GM23338 (cell line): ENCODE data around the gene AGAP1. TPM values are rescaled to one million over a fixed set of nuclear protein-coding genes. Genes with fewer than 3 reads are reported as not detected.
A peak's percentile ranks its signal among the peaks of the same experiment; 100 is the strongest.

Experiments
- ATAC-seq: fragments of 200-7000 bp; cut with Tn5 transposase; 3 replicates; pipeline ENCODE4 v1.9.1; 2020
- DNase-seq: peaks from one replicate; pipeline ENCODE4 v3.0.0-alpha.2; 2015; ENCODE audit warnings: low spot score
- H2AFZ ChIP-seq: fragments of 200-600 bp; sonication (generic); 2 replicates; pipeline ENCODE4 v1.8.0; 2016; ENCODE audit warnings: antibody characterized with exemption, mild to moderate bottlenecking, moderate library complexity
- H3F3A ChIP-seq: fragments of 200-600 bp; sonication (generic); replicated peaks from 2 replicates; pipeline ENCODE4 v1.8.0; 2017; ENCODE audit warnings: antibody characterized with exemption, mixed run types, low read depth
- H3K27ac ChIP-seq: fragments of 200-600 bp; sonication (generic); 2 replicates; pipeline ENCODE4 v1.6.1; 2016; ENCODE audit warnings: low read depth
- H3K27me3 ChIP-seq: fragments of 200-600 bp; sonication (generic); 2 replicates; pipeline ENCODE4 v1.8.0; 2016; ENCODE audit warnings: mild to moderate bottlenecking, mixed run types, moderate library complexity; ENCODE audit not compliant: insufficient read depth
- H3K36me3 ChIP-seq: fragments of 200-600 bp; sonication (generic); 2 replicates; pipeline ENCODE4 v1.8.0; 2016; ENCODE audit warnings: mild to moderate bottlenecking; ENCODE audit not compliant: insufficient read depth
- H3K4me1 ChIP-seq: fragments of 200-600 bp; sonication (generic); 2 replicates; pipeline ENCODE4 v1.8.0; 2016; ENCODE audit warnings: mild to moderate bottlenecking, moderate library complexity; ENCODE audit not compliant: insufficient read depth
- H3K4me2 ChIP-seq: fragments of 200-600 bp; sonication (generic); 2 replicates; pipeline ENCODE4 v1.7.1; 2017; ENCODE audit warnings: mixed run types
- H3K4me3 ChIP-seq: fragments of 200-600 bp; sonication (generic); 2 replicates; pipeline ENCODE4 v1.6.1; 2016; ENCODE audit warnings: mixed run types
- H3K79me2 ChIP-seq: fragments of 200-600 bp; sonication (generic); replicated peaks from 2 replicates; pipeline ENCODE4 v1.8.0; 2017; ENCODE audit warnings: mild to moderate bottlenecking; ENCODE audit not compliant: insufficient read depth
- H3K9me2 ChIP-seq: fragments of 200-600 bp; sonication (generic); 2 replicates; pipeline ENCODE4 v1.8.0; 2017; ENCODE audit not compliant: insufficient read depth
- H4K20me1 ChIP-seq: fragments of 200-600 bp; sonication (generic); replicated peaks from 2 replicates; pipeline ENCODE4 v1.8.0; 2017; ENCODE audit warnings: mild to moderate bottlenecking; ENCODE audit not compliant: insufficient read depth
- H3K27ac Mint-ChIP-seq: 2 replicates; pipeline ENCODE4 v1.8.0; 2020; ENCODE audit warnings: inconsistent platforms, mild to moderate bottlenecking, moderate library complexity, mixed read lengths
- H3K27me3 Mint-ChIP-seq: 3 replicates; pipeline ENCODE4 v1.8.0; 2022; ENCODE audit warnings: low read depth, mild to moderate bottlenecking, moderate library complexity, mixed read lengths, inconsistent platforms; ENCODE audit not compliant: insufficient read depth, poor library complexity
- H3K36me3 Mint-ChIP-seq: 3 replicates; pipeline ENCODE4 v1.8.0; 2021; ENCODE audit warnings: low read depth, mild to moderate bottlenecking, inconsistent platforms, moderate library complexity, mixed read lengths
- H3K4me1 Mint-ChIP-seq: 3 replicates; pipeline ENCODE4 v1.8.0; 2020; ENCODE audit warnings: mild to moderate bottlenecking, inconsistent platforms, mixed read lengths
- H3K4me3 Mint-ChIP-seq: 3 replicates; pipeline ENCODE4 v1.8.0; 2021; ENCODE audit warnings: moderate library complexity, mild to moderate bottlenecking, inconsistent platforms, mixed read lengths
- H3K9me3 Mint-ChIP-seq: 3 replicates; pipeline ENCODE4 v1.8.0; 2020; ENCODE audit warnings: moderate library complexity, mild to moderate bottlenecking, inconsistent platforms, mixed read lengths
- CREB1 ChIP-seq: fragments of 250-450 bp; sonication (Bioruptor Pico); IDR thresholded peaks from 2 replicates; pipeline ENCODE4 v1.5.0; 2020; ENCODE audit warnings: low read depth, mild to moderate bottlenecking, moderate library complexity
- EZH2 ChIP-seq: fragments of 200-600 bp; sonication (generic); IDR thresholded peaks from one replicate; pipeline ENCODE4 v1.8.0; 2017; ENCODE audit warnings: antibody characterized with exemption, mild to moderate bottlenecking, low read depth; ENCODE audit not compliant: unreplicated experiment
- EZH2phosphoT487 ChIP-seq: fragments of 200-600 bp; sonication (generic); IDR thresholded peaks from one replicate; pipeline ENCODE4 v1.8.1; 2018; ENCODE audit warnings: antibody characterized with exemption; ENCODE audit not compliant: unreplicated experiment
- JUNB ChIP-seq: IDR thresholded peaks from one replicate; pipeline ENCODE4 v1.6.1; 2016; ENCODE audit warnings: antibody characterized with exemption; ENCODE audit not compliant: unreplicated experiment
- NANOG ChIP-seq: IDR thresholded peaks from 2 replicates; pipeline ENCODE4 v1.6.1; 2016; ENCODE audit warnings: antibody characterized with exemption, borderline replicate concordance
- ZNF114 ChIP-seq: fragments of 250-450 bp; sonication (Bioruptor Pico); IDR thresholded peaks from 2 replicates; pipeline ENCODE4 v1.5.0; 2020; ENCODE audit warnings: mild to moderate bottlenecking, moderate library complexity
- ZNF331 ChIP-seq: fragments of 250-450 bp; sonication (Bioruptor Pico); IDR thresholded peaks from 2 replicates; pipeline ENCODE4 v1.5.0; 2020; ENCODE audit warnings: low read depth, mild to moderate bottlenecking, moderate library complexity
- ZNF462 ChIP-seq: fragments of 250-450 bp; sonication (Bioruptor Pico); IDR thresholded peaks from 2 replicates; pipeline ENCODE4 v1.5.0; 2020; ENCODE audit warnings: mild to moderate bottlenecking, moderate library complexity
- polyA plus RNA-seq: library from polyadenylated mRNA; unstranded; fragments of >200 nt; fragmentation: Nextera tagmentation; extraction: Ambion mirVana; gene quantifications from 2 replicates; pipeline ENCODE4 v1.2.1, GENCODE V29; 2016
- total RNA-seq: library from RNA; depleted of rRNA; stranded (reverse); fragments of >200 nt; shearing (Covaris generic); gene quantifications from 2 replicates; pipeline ENCODE4 v1.2.3, GENCODE V29; 2014
- TF ChIP-seq, protein P1 (sequence below): IDR thresholded peaks from one replicate; pipeline ENCODE4 v1.6.1; 2018; ENCODE audit warnings: antibody characterized with exemption; ENCODE audit not compliant: unreplicated experiment
- TF ChIP-seq, protein P2 (sequence below), 2 experiments: fragments of 200-600 bp in 1 of 2; sonication (generic) in 1 of 2; conservative IDR thresholded peaks; 2 replicates each; pipeline versions ENCODE4 v1.5.1 to v1.6.1; 2016 to 2017; ENCODE audit warnings: antibody characterized with exemption in 2 of 2, low read depth in 2 of 2, mild to moderate bottlenecking in 2 of 2, moderate library complexity in 1 of 2

The AGAP1 gene
- total and polyA plus RNA-seq, 2 experiments from 2014 or later, result 13.3 to 27.9 TPM

GRCh38 chr2:236125541-236125940 lies 631.7 kb downstream of the AGAP1 start:
- Histone ChIP-seq H3K79me2 (no peaks in the 10 kb centered on the region), H3K27ac (no peak overlapping the region), H4K20me1 (no peaks in the 10 kb centered on the region), H3K4me3 (no peak overlapping the region), H3F3A (0 out of 2 replicates have a peak, but pooled peaks cover 4% of the 10 kb centered on the region), H3K9me2 (no peaks in the 10 kb centered on the region), H3K4me1 (peaks cover 2% of the 10 kb centered on the region), H3K4me2 (no peak overlapping the region), H2AFZ (no peak overlapping the region), H3K27me3 (no peaks in the 10 kb centered on the region), H3K36me3 (no peaks in the 10 kb centered on the region)
- no peak overlapping the region for H3K4me3 Mint-ChIP-seq
- H3K36me3 Mint-ChIP-seq, result peaks cover 3% of the 10 kb centered on the region; the same call in 1 of the 3 replicates
- no peaks in the 10 kb centered on the region for H3K9me3 Mint-ChIP-seq
- peaks cover 26% of the 10 kb centered on the region for H3K4me1 Mint-ChIP-seq
- no peak overlapping the region for H3K27ac Mint-ChIP-seq
- peaks cover 23% of the 10 kb centered on the region for H3K27me3 Mint-ChIP-seq
- ATAC-seq (no peak), DNase-seq (no peak)
- TF ChIP-seq EZH2phosphoT487, result no peak
- no peak for TF ChIP-seq NANOG
- no peak for TF ChIP-seq JUNB
- TF ChIP-seq, protein P1, sequence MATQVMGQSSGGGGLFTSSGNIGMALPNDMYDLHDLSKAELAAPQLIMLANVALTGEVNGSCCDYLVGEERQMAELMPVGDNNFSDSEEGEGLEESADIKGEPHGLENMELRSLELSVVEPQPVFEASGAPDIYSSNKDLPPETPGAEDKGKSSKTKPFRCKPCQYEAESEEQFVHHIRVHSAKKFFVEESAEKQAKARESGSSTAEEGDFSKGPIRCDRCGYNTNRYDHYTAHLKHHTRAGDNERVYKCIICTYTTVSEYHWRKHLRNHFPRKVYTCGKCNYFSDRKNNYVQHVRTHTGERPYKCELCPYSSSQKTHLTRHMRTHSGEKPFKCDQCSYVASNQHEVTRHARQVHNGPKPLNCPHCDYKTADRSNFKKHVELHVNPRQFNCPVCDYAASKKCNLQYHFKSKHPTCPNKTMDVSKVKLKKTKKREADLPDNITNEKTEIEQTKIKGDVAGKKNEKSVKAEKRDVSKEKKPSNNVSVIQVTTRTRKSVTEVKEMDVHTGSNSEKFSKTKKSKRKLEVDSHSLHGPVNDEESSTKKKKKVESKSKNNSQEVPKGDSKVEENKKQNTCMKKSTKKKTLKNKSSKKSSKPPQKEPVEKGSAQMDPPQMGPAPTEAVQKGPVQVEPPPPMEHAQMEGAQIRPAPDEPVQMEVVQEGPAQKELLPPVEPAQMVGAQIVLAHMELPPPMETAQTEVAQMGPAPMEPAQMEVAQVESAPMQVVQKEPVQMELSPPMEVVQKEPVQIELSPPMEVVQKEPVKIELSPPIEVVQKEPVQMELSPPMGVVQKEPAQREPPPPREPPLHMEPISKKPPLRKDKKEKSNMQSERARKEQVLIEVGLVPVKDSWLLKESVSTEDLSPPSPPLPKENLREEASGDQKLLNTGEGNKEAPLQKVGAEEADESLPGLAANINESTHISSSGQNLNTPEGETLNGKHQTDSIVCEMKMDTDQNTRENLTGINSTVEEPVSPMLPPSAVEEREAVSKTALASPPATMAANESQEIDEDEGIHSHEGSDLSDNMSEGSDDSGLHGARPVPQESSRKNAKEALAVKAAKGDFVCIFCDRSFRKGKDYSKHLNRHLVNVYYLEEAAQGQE, result no peak
- TF ChIP-seq ZNF114 (CRISPR knock-in tag), result no peak
- TF ChIP-seq EZH2, result no peak

- Mint-ChIP-seq H3K27me3 (peaks cover 21% of the 10 kb centered on the region), H3K27ac (no peak overlapping the region), H3K36me3 (peaks cover 3% of the 10 kb centered on the region; the same call in 1 of the 3 replicates), H3K4me3 (no peak overlapping the region), H3K9me3 (no peaks in the 10 kb centered on the region), H3K4me1 (peaks cover 36% of the 10 kb centered on the region)
- Histone ChIP-seq H3K4me1 (peaks cover 11% of the 10 kb centered on the region), H3K9me2 (no peaks in the 10 kb centered on the region), H3K36me3 (no peaks in the 10 kb centered on the region), H3K79me2 (no peaks in the 10 kb centered on the region), H3F3A (0 out of 2 replicates have a peak, but pooled peaks cover 4% of the 10 kb centered on the region), H4K20me1 (no peaks in the 10 kb centered on the region), H3K4me3 (no peak overlapping the region), H3K4me2 (no peak overlapping the region; the same call in 1 of the 2 replicates), H3K27ac (no peak overlapping the region), H3K27me3 (no peaks in the 10 kb centered on the region), H2AFZ (no peak overlapping the region)
- ATAC-seq (peak; percentile 34), DNase-seq (no peak)
- no peak for TF ChIP-seq NANOG
- no peak for TF ChIP-seq CREB1 (CRISPR knock-in tag)
- TF ChIP-seq ZNF462, result no peak
- TF ChIP-seq EZH2phosphoT487, result no peak
- TF ChIP-seq, protein P2, sequence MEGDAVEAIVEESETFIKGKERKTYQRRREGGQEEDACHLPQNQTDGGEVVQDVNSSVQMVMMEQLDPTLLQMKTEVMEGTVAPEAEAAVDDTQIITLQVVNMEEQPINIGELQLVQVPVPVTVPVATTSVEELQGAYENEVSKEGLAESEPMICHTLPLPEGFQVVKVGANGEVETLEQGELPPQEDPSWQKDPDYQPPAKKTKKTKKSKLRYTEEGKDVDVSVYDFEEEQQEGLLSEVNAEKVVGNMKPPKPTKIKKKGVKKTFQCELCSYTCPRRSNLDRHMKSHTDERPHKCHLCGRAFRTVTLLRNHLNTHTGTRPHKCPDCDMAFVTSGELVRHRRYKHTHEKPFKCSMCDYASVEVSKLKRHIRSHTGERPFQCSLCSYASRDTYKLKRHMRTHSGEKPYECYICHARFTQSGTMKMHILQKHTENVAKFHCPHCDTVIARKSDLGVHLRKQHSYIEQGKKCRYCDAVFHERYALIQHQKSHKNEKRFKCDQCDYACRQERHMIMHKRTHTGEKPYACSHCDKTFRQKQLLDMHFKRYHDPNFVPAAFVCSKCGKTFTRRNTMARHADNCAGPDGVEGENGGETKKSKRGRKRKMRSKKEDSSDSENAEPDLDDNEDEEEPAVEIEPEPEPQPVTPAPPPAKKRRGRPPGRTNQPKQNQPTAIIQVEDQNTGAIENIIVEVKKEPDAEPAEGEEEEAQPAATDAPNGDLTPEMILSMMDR (conservative IDR thresholded peaks at IDR 0.05; ENCODE audit: low read depth in 2 of 2), result no peak
- no peak for TF ChIP-seq ZNF331 (CRISPR knock-in tag)
- no peak for TF ChIP-seq JUNB
- TF ChIP-seq ZNF114 (CRISPR knock-in tag), result no peak
Measured at GRCh38 chr2:236127010-236127409, 633.2 kb downstream of the AGAP1 start.
